Ishikawa (cell line): ENCODE data around the gene NHLRC4.

Experiments
- RAD21 ChIP-seq: IDR thresholded peaks from 2 replicates; pipeline ENCODE4 v1.6.1; 2012; ENCODE audit warnings: low read depth
- REST ChIP-seq: IDR thresholded peaks from 2 replicates; pipeline ENCODE4 v1.6.1; 2012; ENCODE audit warnings: low read depth, mild to moderate bottlenecking
- TAF1 ChIP-seq: IDR thresholded peaks from 2 replicates; pipeline ENCODE4 v1.6.1; 2012; ENCODE audit warnings: low read depth, mild to moderate bottlenecking
- TF ChIP-seq, protein P1 (sequence below): IDR thresholded peaks from 2 replicates; pipeline ENCODE4 v1.6.1; 2012

- no peak for TF ChIP-seq REST
- no peak for TF ChIP-seq TAF1
- TF ChIP-seq RAD21, result no peak
- TF ChIP-seq, protein P1, sequence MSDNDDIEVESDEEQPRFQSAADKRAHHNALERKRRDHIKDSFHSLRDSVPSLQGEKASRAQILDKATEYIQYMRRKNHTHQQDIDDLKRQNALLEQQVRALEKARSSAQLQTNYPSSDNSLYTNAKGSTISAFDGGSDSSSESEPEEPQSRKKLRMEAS, result no peak
These were observed 11.0 kb upstream of the NHLRC4 start for GRCh38 chr16:555528-556473.
